C4-2B (cell line): Measurements from ENCODE around the gene CTTNBP2.

Source experiments
- CTCF ChIP-seq: fragments of 450-650 bp; conservative IDR thresholded peaks from 2 replicates; pipeline ENCODE4 v1.5.1; 2017; ENCODE audit warnings: mild to moderate bottlenecking
- ZFX ChIP-seq: fragments of 450-650 bp; IDR thresholded peaks from 2 replicates; pipeline ENCODE4 v1.6.1; 2017

GRCh38 chr7:117876761-117877160 is 3.5 kb upstream of the CTTNBP2 start:
- TF ChIP-seq CTCF (no peak), ZFX (no peak)
